GM19099 (cell line): ENCODE results near the gene ZNF428.

Experiments used
- POLR2A ChIP-seq: IDR thresholded peaks from 3 replicates; pipeline ENCODE4 v1.6.1; 2011; ENCODE audit warnings: low read depth; ENCODE audit not compliant: insufficient read length; ENCODE audit errors: extremely low read depth

Gene ZNF428

GRCh38 chr19:43626838-43627237 is 7.4 kb upstream of the ZNF428 start:
- TF ChIP-seq POLR2A: no peak

- TF ChIP-seq POLR2A: no peak
These were observed 6.6 kb upstream of the ZNF428 start for GRCh38 chr19:43625918-43626579.

- no peak for TF ChIP-seq POLR2A
These were observed 5.5 kb upstream of the ZNF428 start for GRCh38 chr19:43624933-43625332.

- TF ChIP-seq POLR2A: no peak
These were observed 4.7 kb upstream of the ZNF428 start for GRCh38 chr19:43623889-43624670.

GRCh38 chr19:43622956-43623355 is 3.5 kb upstream of the ZNF428 start:
- TF ChIP-seq POLR2A: no peak

GRCh38 chr19:43622070-43622469 is 2.6 kb upstream of the ZNF428 start:
- no peak for TF ChIP-seq POLR2A

- TF ChIP-seq POLR2A: no peak
These were observed 902 bp upstream of the ZNF428 start for GRCh38 chr19:43620061-43621001.

- no peak for TF ChIP-seq POLR2A
These were observed 538 bp downstream of the ZNF428 start for GRCh38 chr19:43618921-43619261.

GRCh38 chr19:43616954-43617353 is 2.5 kb downstream of the ZNF428 start:
- TF ChIP-seq POLR2A: no peak

- no peak for TF ChIP-seq POLR2A
These were observed 3.1 kb downstream of the ZNF428 start for GRCh38 chr19:43616306-43616705.

- TF ChIP-seq POLR2A: no peak
These were observed 7.1 kb downstream of the ZNF428 start for GRCh38 chr19:43612374-43612773.

GRCh38 chr19:43611788-43612187 is 7.6 kb downstream of the ZNF428 start, which contains the start of gene SRRM5:
SRRM5 (plus strand) TSS chr19:43612088; CDS start chr19:43612122, 34 bp downstream.
- TF ChIP-seq POLR2A: no peak

- TF ChIP-seq POLR2A: no peak
These were observed 8.9 kb downstream of the ZNF428 start for GRCh38 chr19:43610493-43610892.

GRCh38 chr19:43609872-43610271 is 9.6 kb downstream of the ZNF428 start:
- TF ChIP-seq POLR2A: no peak
